ENCODE data around the gene DOCK6.
"Not testable (repeated sequence)": the region's sequence is repeated elsewhere in the genome, so short reads cannot be mapped to it uniquely, and the experiment has no call there.

DNA sequence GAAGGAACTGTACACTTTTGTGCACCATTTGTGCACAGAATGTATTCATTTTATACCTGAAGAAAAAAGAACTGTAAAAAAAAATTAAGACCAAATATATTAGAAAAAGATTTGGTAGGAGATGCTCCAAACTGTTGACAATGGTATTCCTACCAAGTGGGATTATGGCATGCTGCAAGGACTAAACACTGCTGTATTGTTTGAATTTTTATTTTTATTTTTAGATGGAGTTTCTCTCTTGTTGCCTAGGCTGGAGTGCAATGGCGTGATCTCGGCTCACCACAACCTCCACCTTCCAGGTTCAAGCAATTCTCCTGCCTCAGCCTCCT is 101.9 kb downstream of the DOCK6 start:
- TF ChIP-seq, protein P1, sequence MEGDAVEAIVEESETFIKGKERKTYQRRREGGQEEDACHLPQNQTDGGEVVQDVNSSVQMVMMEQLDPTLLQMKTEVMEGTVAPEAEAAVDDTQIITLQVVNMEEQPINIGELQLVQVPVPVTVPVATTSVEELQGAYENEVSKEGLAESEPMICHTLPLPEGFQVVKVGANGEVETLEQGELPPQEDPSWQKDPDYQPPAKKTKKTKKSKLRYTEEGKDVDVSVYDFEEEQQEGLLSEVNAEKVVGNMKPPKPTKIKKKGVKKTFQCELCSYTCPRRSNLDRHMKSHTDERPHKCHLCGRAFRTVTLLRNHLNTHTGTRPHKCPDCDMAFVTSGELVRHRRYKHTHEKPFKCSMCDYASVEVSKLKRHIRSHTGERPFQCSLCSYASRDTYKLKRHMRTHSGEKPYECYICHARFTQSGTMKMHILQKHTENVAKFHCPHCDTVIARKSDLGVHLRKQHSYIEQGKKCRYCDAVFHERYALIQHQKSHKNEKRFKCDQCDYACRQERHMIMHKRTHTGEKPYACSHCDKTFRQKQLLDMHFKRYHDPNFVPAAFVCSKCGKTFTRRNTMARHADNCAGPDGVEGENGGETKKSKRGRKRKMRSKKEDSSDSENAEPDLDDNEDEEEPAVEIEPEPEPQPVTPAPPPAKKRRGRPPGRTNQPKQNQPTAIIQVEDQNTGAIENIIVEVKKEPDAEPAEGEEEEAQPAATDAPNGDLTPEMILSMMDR (IDR thresholded peaks at IDR 0.05), result not testable (repeated sequence)
- not testable (repeated sequence) for TF ChIP-seq ZFX (IDR thresholded peaks at IDR 0.05; ENCODE audit: borderline replicate concordance)

Data from 22Rv1 (cell line).